NCI-H82 treated with DMSO at 0.1 percent for 48 hours (cell line): Measurements from ENCODE around the gene PPM1K.

Experiments
- DNase-seq: peaks from one replicate; lab custom pipeline; 2025; ENCODE audit not compliant: unreplicated experiment; lab: John Stamatoyannopoulos, UW

Gene PPM1K

DNA sequence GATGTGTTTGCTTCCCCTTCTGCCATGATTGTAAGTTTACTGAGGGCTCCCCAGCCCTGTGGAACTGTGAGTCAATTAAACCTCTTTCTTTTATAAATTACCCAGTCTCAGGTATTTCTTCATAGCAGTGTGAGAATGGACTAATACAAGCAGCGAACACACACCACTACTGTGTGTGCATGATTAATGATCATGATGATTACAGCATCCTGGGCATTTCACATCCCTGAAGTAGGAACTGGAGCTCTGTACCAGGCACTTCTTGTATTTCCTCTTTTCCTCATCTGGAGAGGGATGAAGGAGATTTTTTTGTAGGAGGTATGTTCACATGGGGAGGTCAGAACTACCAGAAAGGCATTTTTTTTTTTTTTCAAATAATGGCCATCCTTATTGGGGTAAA, 60.8 kb downstream of the PPM1K start:
- no peak for DNase-seq

DNA sequence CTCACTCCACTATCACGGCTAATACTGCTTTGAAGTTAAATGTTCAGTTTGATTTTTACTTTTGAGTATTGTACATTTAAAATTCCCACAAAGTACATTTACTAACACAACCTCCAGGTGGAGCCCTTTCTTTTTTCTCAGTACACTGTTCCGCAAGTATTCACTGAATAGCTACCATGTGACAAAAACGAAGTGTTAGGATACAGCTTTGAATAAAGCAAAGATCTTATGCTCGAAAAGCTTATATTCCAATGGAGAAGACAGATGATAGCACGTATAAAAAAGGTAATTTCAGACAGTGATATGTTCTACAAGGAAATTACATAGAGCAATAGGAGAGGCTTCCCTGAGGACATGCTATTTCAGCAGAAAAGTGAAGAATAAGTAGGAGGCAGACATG, 65.3 kb downstream of the PPM1K start:
- DNase-seq: peak; percentile 6

DNA sequence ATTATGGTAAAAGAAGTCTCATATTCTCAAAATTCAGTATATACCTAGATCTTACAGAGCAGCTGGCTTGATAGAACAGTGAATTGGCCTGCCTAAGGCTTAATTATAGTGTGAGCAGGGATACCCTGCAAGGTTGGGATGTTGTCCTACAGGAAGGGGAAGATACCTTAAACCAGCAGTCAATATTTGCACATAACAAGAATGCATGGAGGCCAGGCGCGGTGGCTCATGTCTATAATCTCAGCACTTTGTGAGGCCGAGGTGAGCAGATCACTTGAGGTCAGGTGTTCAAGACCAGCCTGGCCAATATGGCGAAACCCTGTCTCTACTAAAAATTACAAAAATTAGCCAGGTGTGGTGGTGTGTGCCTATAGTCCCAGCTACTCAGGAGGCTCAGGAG, 67.2 kb downstream of the PPM1K start:
- no peak for DNase-seq

DNA sequence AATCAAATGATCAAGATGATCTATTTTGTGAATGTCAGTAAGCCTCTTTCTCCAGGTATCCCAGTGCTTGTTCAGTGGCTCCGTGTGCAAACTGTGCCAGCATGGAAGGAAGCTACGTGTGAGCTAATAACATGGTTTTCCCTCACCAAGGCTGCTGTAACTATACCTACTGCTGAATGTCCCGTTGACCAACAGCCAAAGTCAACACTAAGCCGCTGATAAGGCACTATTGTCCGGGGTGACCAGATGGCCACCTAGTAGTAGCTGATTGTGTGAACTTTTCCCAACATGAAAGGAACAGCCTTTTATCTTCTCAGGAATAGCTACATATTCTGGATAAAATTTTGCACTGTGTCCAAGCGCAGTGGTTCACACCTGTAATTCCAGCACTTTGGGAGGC, 68.0 kb downstream of the PPM1K start:
- no peak for DNase-seq

DNA sequence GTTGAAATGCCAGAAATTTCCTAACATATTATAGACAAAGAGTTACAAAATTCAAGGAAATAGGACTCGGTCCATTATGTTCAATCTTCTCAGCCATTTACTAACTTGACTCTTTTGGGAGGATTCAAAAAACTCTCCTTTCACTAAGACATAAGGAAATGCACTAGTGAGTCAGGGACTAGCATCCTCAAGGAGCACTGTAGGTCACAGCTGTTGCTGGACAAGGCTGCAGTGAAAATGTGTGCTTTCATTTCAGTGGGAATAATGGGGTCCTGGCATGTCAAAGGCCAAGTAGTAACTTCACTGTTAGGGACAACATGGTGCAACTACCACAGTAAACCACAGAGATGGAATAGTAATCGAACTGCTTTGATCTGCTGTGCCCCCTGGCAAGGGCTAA, 69.0 kb downstream of the PPM1K start:
- no peak for DNase-seq

DNA sequence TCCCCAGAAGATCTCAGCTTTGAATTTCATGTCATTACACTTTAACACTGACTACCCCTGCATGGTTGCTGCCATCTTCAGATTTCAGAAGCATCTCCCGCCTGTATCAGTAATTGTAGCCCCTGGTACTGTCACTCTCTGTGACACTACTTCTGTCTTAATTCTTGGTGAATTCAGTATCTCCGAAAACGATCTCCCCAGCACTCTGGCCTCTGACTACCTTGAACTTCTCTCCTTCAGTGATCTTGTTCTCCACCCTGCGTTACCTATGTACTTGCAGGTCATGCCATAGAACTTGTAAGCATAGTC, 72.2 kb downstream of the PPM1K start:
- no peak for DNase-seq

DNA sequence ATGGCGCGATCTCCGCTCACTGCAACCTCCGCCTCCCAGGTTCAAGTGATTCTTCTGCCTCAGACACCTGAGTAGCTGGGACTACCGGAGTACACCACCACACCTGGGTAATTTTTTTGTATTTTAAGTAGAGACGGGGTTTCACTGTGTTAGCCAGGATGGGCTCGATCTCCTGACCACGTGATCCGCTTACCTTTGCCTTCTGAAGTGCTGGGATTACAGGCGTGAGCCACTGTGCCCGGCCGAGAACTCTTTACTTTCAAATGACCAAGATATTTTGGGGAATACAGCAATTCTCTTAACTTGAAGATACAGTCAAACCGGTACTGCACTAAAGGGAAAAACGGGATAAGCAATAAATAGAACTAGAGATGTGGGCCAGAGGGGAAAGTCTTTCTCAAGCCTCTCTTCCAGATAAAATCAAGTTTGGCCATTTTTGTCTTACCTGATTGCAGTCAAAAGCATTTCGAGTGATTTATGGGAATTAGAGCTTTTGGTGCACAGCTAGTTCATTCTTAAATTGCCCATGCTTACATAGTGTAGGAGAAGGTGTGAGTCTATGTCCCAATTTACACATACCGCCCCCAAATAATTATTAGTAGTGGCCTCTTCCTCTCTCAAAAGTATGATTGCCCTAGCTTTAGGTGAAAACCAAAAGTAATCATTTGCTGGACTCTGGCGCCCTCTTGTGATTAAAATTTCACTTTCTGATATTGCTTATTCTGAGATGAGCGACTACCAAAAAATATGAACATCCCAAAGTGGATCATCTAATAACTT, 72.7 kb downstream of the PPM1K start:
- no peak for DNase-seq

DNA sequence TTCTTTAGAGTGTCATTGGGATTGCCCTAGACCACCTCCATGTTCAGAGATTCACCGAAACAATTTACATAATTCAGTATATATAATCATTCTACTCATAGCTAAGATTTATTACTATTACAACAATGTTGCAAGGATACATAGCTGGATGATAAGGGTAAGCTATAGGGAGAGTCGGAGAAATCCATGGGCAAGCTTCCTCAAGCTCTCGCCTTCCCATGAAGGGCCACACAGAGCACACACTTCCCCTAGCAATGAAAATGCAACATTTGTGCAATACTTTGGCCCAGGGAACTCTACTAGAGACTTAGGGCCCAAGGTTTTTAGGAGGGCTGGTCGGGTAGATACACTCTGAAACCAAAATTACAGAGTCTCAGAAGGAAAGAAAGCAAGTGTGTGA, 76.2 kb downstream of the PPM1K start:
- no peak for DNase-seq
